GM12878 (cell line): Measurements from ENCODE around the gene RPL7A. TPM values are rescaled to one million over a fixed set of nuclear protein-coding genes. Genes with fewer than 3 reads are reported as not detected.
A peak's percentile ranks its signal among the peaks of the same experiment; 100 is the strongest.

ENCODE experiments used
- CEBPB ChIP-seq, 2 experiments: fragments of 150-350 bp in 1 of 2; IDR thresholded peaks; 2 replicates each; pipeline ENCODE4 v1.6.1; 2012 to 2014; ENCODE audit warnings: low read depth in 2 of 2, low read length in 2 of 2, borderline replicate concordance in 1 of 2, inconsistent platforms in 1 of 2
- EP300 ChIP-seq, 2 experiments: fragments of 150-350 bp in 1 of 2; IDR thresholded peaks; 2 replicates each; pipeline ENCODE4 v1.6.1; 2011 to 2012; ENCODE audit warnings: low read depth in 2 of 2, low read length in 2 of 2, borderline replicate concordance in 1 of 2, improper control_type of control experiment in 1 of 2, inconsistent platforms in 1 of 2; ENCODE audit not compliant: control insufficient read depth in 1 of 2
- FOXK2 ChIP-seq: fragments of 450-650 bp; IDR thresholded peaks from 2 replicates; pipeline ENCODE4 v1.6.1; 2017; ENCODE audit warnings: mild to moderate bottlenecking, moderate library complexity
- IKZF1 ChIP-seq: fragments of 450-650 bp; conservative IDR thresholded peaks from 2 replicates; pipeline ENCODE4 v1.6.1; 2017; ENCODE audit warnings: antibody characterized with exemption, mild to moderate bottlenecking
- MTA3 ChIP-seq: IDR thresholded peaks from 2 replicates; pipeline ENCODE4 v1.6.1; 2012; ENCODE audit warnings: low read length, inconsistent platforms, borderline replicate concordance
- NKRF ChIP-seq: fragments of 450-650 bp; conservative IDR thresholded peaks from 2 replicates; pipeline ENCODE4 v1.6.1; 2017; ENCODE audit warnings: mild to moderate bottlenecking, moderate library complexity
- NR2C1 ChIP-seq: fragments of 450-650 bp; IDR thresholded peaks from 2 replicates; pipeline ENCODE4 v1.6.1; 2017; ENCODE audit warnings: antibody characterized with exemption, mild to moderate bottlenecking, moderate library complexity
- POLR2AphosphoS5 ChIP-seq: IDR thresholded peaks from 2 replicates; pipeline ENCODE4 v1.6.1; 2011; ENCODE audit warnings: mild to moderate bottlenecking, low read length, inconsistent platforms
- REST ChIP-seq: IDR thresholded peaks from 2 replicates; pipeline ENCODE4 v1.6.1; 2012; ENCODE audit warnings: mild to moderate bottlenecking, low read depth, low read length
- SP1 ChIP-seq: IDR thresholded peaks from one replicate; pipeline ENCODE4 v1.6.1; 2011; ENCODE audit warnings: low read depth, low read length
- TBL1XR1 ChIP-seq: IDR thresholded peaks from 2 replicates; pipeline ENCODE4 v1.6.1; 2012; ENCODE audit warnings: low read depth, low read length, improper control_type of control experiment
- TCF3 ChIP-seq: IDR thresholded peaks from 2 replicates; pipeline ENCODE4 v1.6.1; 2012; ENCODE audit warnings: low read depth, mild to moderate bottlenecking, low read length, borderline replicate concordance; ENCODE audit not compliant: insufficient read depth
- YBX1 ChIP-seq: fragments of 450-650 bp; IDR thresholded peaks from 2 replicates; pipeline ENCODE4 v1.6.1; 2016; ENCODE audit warnings: antibody characterized with exemption
- ZBTB40 ChIP-seq: fragments of 450-650 bp; IDR thresholded peaks from 2 replicates; pipeline ENCODE4 v1.6.1; 2016; ENCODE audit warnings: mild to moderate bottlenecking, moderate library complexity, borderline replicate concordance
- ZNF207 ChIP-seq: fragments of 450-650 bp; IDR thresholded peaks from 2 replicates; pipeline ENCODE4 v1.6.1; 2014; ENCODE audit warnings: antibody characterized with exemption, mild to moderate bottlenecking, borderline replicate concordance
- ZNF24 ChIP-seq: fragments of 450-650 bp; IDR thresholded peaks from 2 replicates; pipeline ENCODE4 v1.6.1; 2017; ENCODE audit warnings: antibody characterized with exemption, mild to moderate bottlenecking
- ZNF384 ChIP-seq: IDR thresholded peaks from 2 replicates; pipeline ENCODE4 v1.6.1; 2012; ENCODE audit warnings: low read depth, mild to moderate bottlenecking, low read length, improper control_type of control experiment, borderline replicate concordance
- polyA plus RNA-seq, 11 experiments: library from polyadenylated mRNA; depleted of rRNA in 4 of 11; unstranded in 6 of 11; stranded (reverse) in 5 of 11; fragments of >200 nt; fragmentation: Nextera tagmentation in 4 of 11; fragmentation: Illumina TruSeq in 1 of 11; extraction: Ambion mirVana in 4 of 11; extraction: Trizol in 1 of 11; gene quantifications; 1 replicate in 1 of 11; 2 replicates in 10 of 11; pipeline versions ENCODE4 v1.2.1 to v1.2.3, GENCODE V29; 2011 to 2016; ENCODE audit warnings: inconsistent platforms in 2 of 11, missing spikeins in 2 of 11, low read depth in 1 of 11
- total RNA-seq, 4 experiments: library from RNA; depleted of rRNA in 3 of 4; stranded (reverse); fragments of >200 nt in 3 of 4; fragmentation: Illumina TruSeq in 1 of 4; extraction: Trizol in 1 of 4; gene quantifications; 2 replicates each; pipeline versions ENCODE4 v1.2.1 to v1.2.3, GENCODE V29; 2013 to 2021

RPL7A gene
- total and polyA plus RNA-seq, 10 of the 15 experiments (the other 5 are each of a cell fraction or from before 2014, with no cell fraction given): 917 to 5,193 (median 3,326) TPM

GRCh38 chr9:133335924-133336811 lies 11.8 kb upstream of the RPL7A start, which contains the start of gene SURF6 (continued):
- TF ChIP-seq FOXK2 (peak; percentile 80), TCF3 (peak; percentile 72; the same call in 1 of the 2 replicates), TBL1XR1 (0 out of 2 replicates have a peak, but pooled peaks have one; percentile 22), ZNF24 (peak; percentile 68; the same call in 1 of the 2 replicates), ZNF384 (no peak), MTA3 (no peak; the same call in 1 of the 2 replicates), REST (0 out of 2 replicates have a peak, but pooled peaks have one; percentile 21), ZNF207 (peak; percentile 95; the same call in 1 of the 2 replicates), CEBPB (IDR thresholded peaks at IDR 0.05; ENCODE audit: borderline replicate concordance in 1 of 2, low read depth in 2 of 2, low read length in 2 of 2) (peak in 1 of 2 experiments; percentile 26; a peak in 1 of 4 replicates), ZBTB40 (peak; percentile 88), YBX1 (no peak), EP300 (IDR thresholded peaks at IDR 0.05; ENCODE audit: borderline replicate concordance in 1 of 2, control insufficient read depth in 1 of 2, low read depth in 2 of 2, low read length in 2 of 2) (no peak), IKZF1 (peak; percentile 87), SP1 (peak; percentile 90), NKRF (peak; percentile 91), POLR2AphosphoS5 (peak; percentile 71; the same call in 1 of the 2 replicates), NR2C1 (peak; percentile 72)
